Measurements from ENCODE around the gene RNASEH2B. TPM values are rescaled to one million over a fixed set of nuclear protein-coding genes. Genes with fewer than 3 reads are reported as not detected.

The RNASEH2B gene
- total RNA-seq, 1 donor from 2014 or later: 23.6 TPM

- H3K9me3 ChIP-seq (ENCODE audit: insufficient read depth, low read depth, low read length): no peaks in the 10 kb centered on the region
- H3K36me3 ChIP-seq (ENCODE audit: insufficient read depth, low read length): no peaks in the 10 kb centered on the region
- H3K4me3 Mint-ChIP-seq (ENCODE audit: unreplicated experiment): no peak overlapping the region
- H3K4me2 ChIP-seq (ENCODE audit: low read length): no peak overlapping the region
- no peak overlapping the region for H3K9ac ChIP-seq (ENCODE audit: low read length)
- H3K27me3 ChIP-seq (ENCODE audit: insufficient read depth, low read length): no peaks in the 10 kb centered on the region
- peaks cover 1% of the 10 kb centered on the region for H3K36me3 Mint-ChIP-seq (ENCODE audit: low read depth, unreplicated experiment)
- peaks cover 21% of the 10 kb centered on the region for H4K20me1 ChIP-seq (ENCODE audit: insufficient read depth, low read length)
- TF ChIP-seq EZH2 (IDR thresholded peaks at IDR 0.05; ENCODE audit: insufficient read depth, low read length): no peak
- TF ChIP-seq, protein P1, sequence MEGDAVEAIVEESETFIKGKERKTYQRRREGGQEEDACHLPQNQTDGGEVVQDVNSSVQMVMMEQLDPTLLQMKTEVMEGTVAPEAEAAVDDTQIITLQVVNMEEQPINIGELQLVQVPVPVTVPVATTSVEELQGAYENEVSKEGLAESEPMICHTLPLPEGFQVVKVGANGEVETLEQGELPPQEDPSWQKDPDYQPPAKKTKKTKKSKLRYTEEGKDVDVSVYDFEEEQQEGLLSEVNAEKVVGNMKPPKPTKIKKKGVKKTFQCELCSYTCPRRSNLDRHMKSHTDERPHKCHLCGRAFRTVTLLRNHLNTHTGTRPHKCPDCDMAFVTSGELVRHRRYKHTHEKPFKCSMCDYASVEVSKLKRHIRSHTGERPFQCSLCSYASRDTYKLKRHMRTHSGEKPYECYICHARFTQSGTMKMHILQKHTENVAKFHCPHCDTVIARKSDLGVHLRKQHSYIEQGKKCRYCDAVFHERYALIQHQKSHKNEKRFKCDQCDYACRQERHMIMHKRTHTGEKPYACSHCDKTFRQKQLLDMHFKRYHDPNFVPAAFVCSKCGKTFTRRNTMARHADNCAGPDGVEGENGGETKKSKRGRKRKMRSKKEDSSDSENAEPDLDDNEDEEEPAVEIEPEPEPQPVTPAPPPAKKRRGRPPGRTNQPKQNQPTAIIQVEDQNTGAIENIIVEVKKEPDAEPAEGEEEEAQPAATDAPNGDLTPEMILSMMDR (IDR thresholded peaks at IDR 0.05; ENCODE audit: insufficient read depth, low read depth, low read length): no peak
- H3K79me2 ChIP-seq (ENCODE audit: insufficient read depth, low read length): peaks cover 64% of the 10 kb centered on the region
- H3K4me1 ChIP-seq (ENCODE audit: insufficient read depth, low read length): peaks cover 22% of the 10 kb centered on the region
- no peak overlapping the region for H3K27ac ChIP-seq (ENCODE audit: low read depth, low read length)
- no peak for DNase-seq (ENCODE audit: low read depth)
- no peaks in the 10 kb centered on the region for H3K9me3 Mint-ChIP-seq (ENCODE audit: unreplicated experiment)
- H3K4me1 Mint-ChIP-seq (ENCODE audit: low read depth, unreplicated experiment): peaks cover 23% of the 10 kb centered on the region
- FAIRE-seq: no peak
- H3K27me3 Mint-ChIP-seq (ENCODE audit: low read depth, unreplicated experiment): no peaks in the 10 kb centered on the region
- H2AFZ ChIP-seq (ENCODE audit: low read depth, low read length): no peak overlapping the region
- no peak overlapping the region for H3K4me3 ChIP-seq (ENCODE audit: insufficient read depth, low read depth, low read length)
- H3K27ac Mint-ChIP-seq (ENCODE audit: unreplicated experiment): no peak overlapping the region
These were observed 7.2 kb downstream of the RNASEH2B start for GRCh38 chr13:50916701-50917184.

- FAIRE-seq (no peak), DNase-seq (ENCODE audit: low read depth) (no peak)
- Histone ChIP-seq H3K4me3 (ENCODE audit: insufficient read depth, low read depth, low read length) (no peak overlapping the region), H2AFZ (ENCODE audit: low read depth, low read length) (no peak overlapping the region), H3K79me2 (ENCODE audit: insufficient read depth, low read length) (peaks cover 59% of the 10 kb centered on the region), H3K27me3 (ENCODE audit: insufficient read depth, low read length) (no peaks in the 10 kb centered on the region), H3K36me3 (ENCODE audit: insufficient read depth, low read length) (no peaks in the 10 kb centered on the region), H3K27ac (ENCODE audit: low read depth, low read length) (no peak overlapping the region), H4K20me1 (ENCODE audit: insufficient read depth, low read length) (peaks cover 18% of the 10 kb centered on the region), H3K9me3 (ENCODE audit: insufficient read depth, low read depth, low read length) (peaks cover 7% of the 10 kb centered on the region), H3K9ac (ENCODE audit: low read length) (no peak overlapping the region), H3K4me2 (ENCODE audit: low read length) (no peak overlapping the region), H3K4me1 (ENCODE audit: insufficient read depth, low read length) (peaks cover 14% of the 10 kb centered on the region)
- TF ChIP-seq, protein P1 (IDR thresholded peaks at IDR 0.05; ENCODE audit: insufficient read depth, low read depth, low read length): no peak
- no peak for TF ChIP-seq EZH2 (IDR thresholded peaks at IDR 0.05; ENCODE audit: insufficient read depth, low read length)
- Mint-ChIP-seq H3K27ac (ENCODE audit: unreplicated experiment) (no peak overlapping the region), H3K36me3 (ENCODE audit: low read depth, unreplicated experiment) (peaks cover 7% of the 10 kb centered on the region), H3K4me3 (ENCODE audit: unreplicated experiment) (no peak overlapping the region), H3K4me1 (ENCODE audit: low read depth, unreplicated experiment) (peaks cover 15% of the 10 kb centered on the region), H3K27me3 (ENCODE audit: low read depth, unreplicated experiment) (no peaks in the 10 kb centered on the region), H3K9me3 (ENCODE audit: unreplicated experiment) (peaks cover 2% of the 10 kb centered on the region)
These were observed 8.0 kb downstream of the RNASEH2B start for GRCh38 chr13:50917572-50917971.

GRCh38 chr13:50918567-50918966 lies 9.0 kb downstream of the RNASEH2B start:
- FAIRE-seq (no peak), DNase-seq (ENCODE audit: low read depth) (no peak)
- H3K9me3 Mint-ChIP-seq (ENCODE audit: unreplicated experiment): peaks cover 10% of the 10 kb centered on the region
- no peak overlapping the region for H3K4me3 Mint-ChIP-seq (ENCODE audit: unreplicated experiment)
- Histone ChIP-seq H3K4me3 (ENCODE audit: insufficient read depth, low read depth, low read length) (no peak overlapping the region), H3K27me3 (ENCODE audit: insufficient read depth, low read length) (no peaks in the 10 kb centered on the region), H3K4me1 (ENCODE audit: insufficient read depth, low read length) (peaks cover 14% of the 10 kb centered on the region), H2AFZ (ENCODE audit: low read depth, low read length) (no peak overlapping the region), H4K20me1 (ENCODE audit: insufficient read depth, low read length) (peaks cover 18% of the 10 kb centered on the region), H3K27ac (ENCODE audit: low read depth, low read length) (no peak overlapping the region), H3K79me2 (ENCODE audit: insufficient read depth, low read length) (peaks cover 51% of the 10 kb centered on the region), H3K4me2 (ENCODE audit: low read length) (no peak overlapping the region), H3K9ac (ENCODE audit: low read length) (no peak overlapping the region), H3K36me3 (ENCODE audit: insufficient read depth, low read length) (no peaks in the 10 kb centered on the region), H3K9me3 (ENCODE audit: insufficient read depth, low read depth, low read length) (peaks cover 7% of the 10 kb centered on the region)
- H3K27ac Mint-ChIP-seq (ENCODE audit: unreplicated experiment): no peak overlapping the region
- H3K4me1 Mint-ChIP-seq (ENCODE audit: low read depth, unreplicated experiment): peaks cover 14% of the 10 kb centered on the region
- TF ChIP-seq EZH2 (IDR thresholded peaks at IDR 0.05; ENCODE audit: insufficient read depth, low read length): no peak
- TF ChIP-seq, protein P1 (IDR thresholded peaks at IDR 0.05; ENCODE audit: insufficient read depth, low read depth, low read length): no peak
- H3K27me3 Mint-ChIP-seq (ENCODE audit: low read depth, unreplicated experiment): no peaks in the 10 kb centered on the region
- H3K36me3 Mint-ChIP-seq (ENCODE audit: low read depth, unreplicated experiment): peaks cover 12% of the 10 kb centered on the region
